Astrocyte of the cerebellum (primary cell): ENCODE results near the gene GNAQ.
"Not testable (repeated sequence)": the region's sequence is repeated elsewhere in the genome, so short reads cannot be mapped to it uniquely, and the experiment has no call there.

Experiments used
- DNase-seq: peaks from one replicate; pipeline ENCODE4 v3.0.0-alpha.2; 2011; ENCODE audit warnings: low read depth
- H3K4me3 ChIP-seq: 2 replicates; pipeline ENCODE4 v1.5.1; 2011; ENCODE audit warnings: mild to moderate bottlenecking, low read depth, low read length, moderate library complexity
- in situ Hi-C: cut with HindIII; loops from 2 replicates; pipeline ENCODE4 v1.10.0; 2017; ENCODE audit warnings: low sequenced_read_pairs
- TF ChIP-seq, protein P1 (sequence below): IDR thresholded peaks from 2 replicates; pipeline ENCODE4 v1.5.1; 2012; ENCODE audit warnings: low read length, low read depth, moderate library complexity, mild to moderate bottlenecking; ENCODE audit errors: missing control alignments

GNAQ gene

DNA sequence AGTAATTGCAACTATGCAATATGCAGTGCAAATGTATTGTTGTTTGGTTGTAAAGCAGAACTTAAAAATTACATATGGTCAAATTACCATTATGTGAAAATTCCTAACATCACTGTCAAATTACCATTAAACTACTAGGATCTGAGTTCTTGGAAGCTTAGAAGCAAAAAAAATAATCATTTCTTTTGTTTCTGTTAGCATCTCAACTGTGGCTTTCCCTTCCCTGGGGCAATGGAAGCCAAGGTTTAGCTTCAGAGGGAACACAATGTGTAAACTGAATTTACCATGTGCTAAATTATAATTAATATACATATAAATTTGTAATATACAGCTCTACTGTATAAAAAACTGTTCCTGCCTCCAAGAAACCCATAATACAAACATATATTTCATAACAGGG is 159.4 kb downstream of the GNAQ start:
- H3K4me3 ChIP-seq = no peak overlapping the region
- in situ Hi-C loops = no loop called here
- TF ChIP-seq, protein P1, sequence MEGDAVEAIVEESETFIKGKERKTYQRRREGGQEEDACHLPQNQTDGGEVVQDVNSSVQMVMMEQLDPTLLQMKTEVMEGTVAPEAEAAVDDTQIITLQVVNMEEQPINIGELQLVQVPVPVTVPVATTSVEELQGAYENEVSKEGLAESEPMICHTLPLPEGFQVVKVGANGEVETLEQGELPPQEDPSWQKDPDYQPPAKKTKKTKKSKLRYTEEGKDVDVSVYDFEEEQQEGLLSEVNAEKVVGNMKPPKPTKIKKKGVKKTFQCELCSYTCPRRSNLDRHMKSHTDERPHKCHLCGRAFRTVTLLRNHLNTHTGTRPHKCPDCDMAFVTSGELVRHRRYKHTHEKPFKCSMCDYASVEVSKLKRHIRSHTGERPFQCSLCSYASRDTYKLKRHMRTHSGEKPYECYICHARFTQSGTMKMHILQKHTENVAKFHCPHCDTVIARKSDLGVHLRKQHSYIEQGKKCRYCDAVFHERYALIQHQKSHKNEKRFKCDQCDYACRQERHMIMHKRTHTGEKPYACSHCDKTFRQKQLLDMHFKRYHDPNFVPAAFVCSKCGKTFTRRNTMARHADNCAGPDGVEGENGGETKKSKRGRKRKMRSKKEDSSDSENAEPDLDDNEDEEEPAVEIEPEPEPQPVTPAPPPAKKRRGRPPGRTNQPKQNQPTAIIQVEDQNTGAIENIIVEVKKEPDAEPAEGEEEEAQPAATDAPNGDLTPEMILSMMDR = no peak
- DNase-seq = no peak

DNA sequence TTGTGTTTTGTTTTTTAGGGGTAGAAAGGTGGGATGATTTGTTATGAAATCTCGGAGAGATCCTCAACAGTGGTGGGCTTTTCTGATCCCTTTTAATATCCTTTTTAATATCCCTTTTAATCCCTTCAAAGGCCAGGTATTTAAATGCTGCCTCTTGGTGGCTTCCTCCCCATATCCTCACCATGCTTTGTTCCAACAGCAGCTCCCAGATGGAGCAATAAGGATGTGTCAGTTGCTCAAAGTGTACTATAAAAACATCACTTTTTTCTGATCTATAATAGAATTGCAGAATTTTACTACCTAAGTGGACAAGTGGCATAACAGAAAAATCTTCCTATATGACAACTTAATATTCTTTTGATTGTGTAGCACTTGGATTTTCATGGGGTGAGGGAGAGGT is 160.1 kb downstream of the GNAQ start:
- TF ChIP-seq, protein P1 = no peak
- H3K4me3 ChIP-seq = no peak overlapping the region
- DNase-seq = no peak
- in situ Hi-C loops = no loop called here

DNA sequence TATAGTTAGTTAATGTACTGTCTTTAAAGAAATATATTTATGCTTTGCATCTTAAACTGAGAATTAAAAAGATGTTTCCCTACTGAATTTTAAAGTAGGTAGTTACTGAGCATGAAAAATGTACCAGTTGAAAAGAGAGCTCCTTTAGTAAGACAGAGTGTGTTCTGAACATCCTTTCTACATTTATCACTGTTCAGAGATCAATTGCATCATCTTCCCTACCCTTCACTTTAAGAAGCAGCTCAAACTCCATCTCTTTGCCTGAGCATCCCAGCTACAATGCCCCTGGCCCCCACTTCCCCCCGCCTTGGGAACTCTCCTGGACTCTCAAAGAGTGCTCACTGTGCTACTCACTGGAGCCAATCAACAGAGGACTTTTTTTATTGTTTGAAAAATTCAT is 164.7 kb downstream of the GNAQ start:
- in situ Hi-C loops = no loop called here

GRCh38 chr9:77865385-77866047 is 166.1 kb downstream of the GNAQ start:
- DNase-seq = no peak
- H3K4me3 ChIP-seq = no peak overlapping the region
- TF ChIP-seq, protein P1 = no peak
- in situ Hi-C loops = no loop called here

More for the DNA sequence above, 164.7 kb downstream of the GNAQ start:
- no peak overlapping the region for H3K4me3 ChIP-seq
- DNase-seq = no peak
- TF ChIP-seq, protein P1 = no peak

GRCh38 chr9:77864211-77864889 is 167.3 kb downstream of the GNAQ start:
- in situ Hi-C loops = no loop called here
- DNase-seq = no peak
- TF ChIP-seq, protein P1 = no peak
- H3K4me3 ChIP-seq = no peak overlapping the region

GRCh38 chr9:77863638-77864037 is 168.0 kb downstream of the GNAQ start:
- H3K4me3 ChIP-seq, in situ Hi-C loops: not testable (repeated sequence)

DNA sequence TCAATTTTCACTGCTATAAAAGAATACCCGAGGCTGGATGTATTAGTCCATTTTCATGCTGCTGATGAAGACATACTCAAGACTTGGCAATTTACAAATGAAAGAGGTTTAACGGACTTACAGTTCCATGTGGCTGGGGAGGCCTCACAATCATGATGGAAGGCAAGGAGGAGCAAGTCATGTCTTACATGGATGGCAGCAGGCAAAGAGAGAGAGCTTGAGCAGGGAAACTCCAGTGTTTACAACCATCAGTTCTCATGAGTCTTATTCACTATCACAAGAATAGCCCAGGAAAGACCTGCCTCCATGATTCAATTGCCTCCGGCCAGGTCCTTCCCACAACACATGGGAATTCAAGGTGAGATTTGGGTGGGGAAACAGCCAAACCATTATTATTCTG is 170.7 kb downstream of the GNAQ start:
- DNase-seq, H3K4me3 ChIP-seq, in situ Hi-C loops: not testable (repeated sequence)

More at GRCh38 chr9:77863638-77864037, 168.0 kb downstream of the GNAQ start:
- not testable (repeated sequence) for DNase-seq
